HL-60 (cell line): ENCODE results near the gene NPAS2.

Source experiments
- CTCF ChIP-seq: IDR thresholded peaks from one replicate; pipeline ENCODE4 v1.5.1; 2011; ENCODE audit warnings: low read length, control low read depth, inconsistent platforms; ENCODE audit not compliant: insufficient read depth
- POLR2AphosphoS5 ChIP-seq: IDR thresholded peaks from 2 replicates; pipeline ENCODE4 v1.6.1; 2012; ENCODE audit warnings: low read depth
- REST ChIP-seq: IDR thresholded peaks from 2 replicates; pipeline ENCODE4 v1.6.1; 2012; ENCODE audit warnings: low read depth; ENCODE audit not compliant: insufficient replicate concordance

- no peak for TF ChIP-seq POLR2AphosphoS5
- TF ChIP-seq CTCF, result no peak
- no peak for TF ChIP-seq REST
Observed at GRCh38 chr2:100903534-100904258, 83.8 kb downstream of the NPAS2 start.
